ENCODE results near the gene EDIL3. TPM values are rescaled to one million over a fixed set of nuclear protein-coding genes. Genes with fewer than 3 reads are reported as not detected.

EDIL3 gene
- total and polyA plus RNA-seq, 2 of the 8 experiments (the other 6 are each of a cell fraction or from before 2014, with no cell fraction given): 14.7 to 47.2 TPM

DNA sequence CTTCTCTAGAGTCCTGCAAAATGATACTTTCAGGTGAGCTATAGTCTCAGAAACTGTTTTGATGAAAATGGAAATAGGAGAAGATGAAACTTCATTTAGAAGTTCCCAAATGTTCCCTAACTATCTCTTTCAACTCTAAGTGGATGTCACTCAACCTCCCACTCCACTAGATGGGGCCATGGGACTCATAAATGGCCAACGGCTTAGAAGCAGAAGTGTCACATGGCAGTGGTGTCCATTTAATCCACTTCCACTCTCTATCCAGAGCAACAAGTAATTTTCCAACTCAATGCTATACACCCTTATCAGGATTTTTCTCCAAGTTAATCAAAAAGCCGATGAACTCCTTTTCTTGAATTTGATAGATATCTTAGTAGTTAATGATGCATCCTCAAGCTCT lies 295.7 kb downstream of the EDIL3 start:
- Histone ChIP-seq H3K9ac (replicated peaks in 1 of 4; ENCODE audit: extremely low read depth in 1 of 4, low read depth in 3 of 4, low read length in 3 of 4) (no peak overlapping the region), H2BK120ac (replicated peaks; ENCODE audit: low read depth, low read length) (no peak overlapping the region), H4K20me1 (replicated peaks in 1 of 2; ENCODE audit: control insufficient read depth in 1 of 2, insufficient read depth in 2 of 2, low read length in 2 of 2) (no peaks in the 10 kb centered on the region), H3K4me1 (replicated peaks in 1 of 4; ENCODE audit: control insufficient read depth in 3 of 4, insufficient read depth in 4 of 4, low read length in 3 of 4) (no peaks in the 10 kb centered on the region), H4K8ac (ENCODE audit: extremely low read depth, insufficient read depth, low read length) (no peak overlapping the region), H3K27me3 (replicated peaks in 1 of 4; ENCODE audit: control insufficient read depth in 3 of 4, extremely low read depth in 1 of 4, insufficient read depth in 3 of 4, low read length in 3 of 4) (no peaks in the 10 kb centered on the region), H3K79me1 (ENCODE audit: low read depth, low read length) (no peaks in the 10 kb centered on the region), H3K27ac (ENCODE audit: low read depth, low read length) (no peak overlapping the region), H3K4me2 (ENCODE audit: insufficient read depth in 1 of 2, low read depth in 2 of 2, low read length in 2 of 2) (no peak overlapping the region), H3K14ac (ENCODE audit: insufficient read length) (no peak overlapping the region), H3K9me3 (ENCODE audit: insufficient read depth in 2 of 2, low read depth in 1 of 2, low read length in 1 of 2) (no peaks in the 10 kb centered on the region), H4K91ac (replicated peaks; ENCODE audit: insufficient read length, low read length) (no peak overlapping the region), H2AK5ac (ENCODE audit: low read depth, low read length) (no peak overlapping the region), H3K23me2 (ENCODE audit: low read depth, low read length) (no peaks in the 10 kb centered on the region), H3K18ac (ENCODE audit: extremely low read depth, low read length) (no peak overlapping the region), H3K36me3 (ENCODE audit: control insufficient read depth in 2 of 4, insufficient read depth in 4 of 4, low read length in 3 of 4) (no peaks in the 10 kb centered on the region; a peak in 1 of 8 replicates), H2BK5ac (ENCODE audit: low read depth, low read length) (no peak overlapping the region), H3K79me2 (ENCODE audit: control insufficient read depth in 1 of 2, insufficient read depth in 2 of 2, low read length in 2 of 2) (no peaks in the 10 kb centered on the region), H3K4ac (replicated peaks; ENCODE audit: insufficient read length, low read depth, low read length) (no peak overlapping the region), H2BK15ac (ENCODE audit: low read length) (no peak overlapping the region), H2AFZ (ENCODE audit: low read length) (no peak overlapping the region), H2BK20ac (ENCODE audit: low read length) (no peak overlapping the region), H2BK12ac (ENCODE audit: low read depth, low read length) (no peak overlapping the region), H3K4me3 (ENCODE audit: extremely low read depth in 1 of 4, insufficient read depth in 2 of 4, low read depth in 3 of 4, low read length in 4 of 4) (no peak overlapping the region), H4K5ac (ENCODE audit: insufficient read length, low read depth, low read length) (no peak overlapping the region), H3K23ac (ENCODE audit: insufficient read length) (no peak overlapping the region), H3K56ac (replicated peaks; ENCODE audit: insufficient read length, low read depth, low read length) (no peak overlapping the region)
- no peak for DNase-seq (ENCODE audit: low read depth in 1 of 2, low spot score in 2 of 2)
- WGBS, 2 experiments (ENCODE audit: extremely low coverage in 1 of 2, insufficient coverage in 1 of 2, insufficient read length in 1 of 2, insufficient replicate concordance in 2 of 2, low coverage in 1 of 2, low lambda C conversion rate in 2 of 2, missing lambda C conversion rate in 1 of 2): 87% methylated on average over 2 of the region's 2 CpGs; no CpG with 5 or more reads in 1 of the 2 experiments
- TF ChIP-seq RAD21 (IDR thresholded peaks at IDR 0.05 in 1 of 2, conservative IDR thresholded peaks at IDR 0.05 in 1 of 2; ENCODE audit: low read depth in 2 of 2, low read length in 2 of 2): peak; percentile 55 to 64
- TF ChIP-seq, protein P1, sequence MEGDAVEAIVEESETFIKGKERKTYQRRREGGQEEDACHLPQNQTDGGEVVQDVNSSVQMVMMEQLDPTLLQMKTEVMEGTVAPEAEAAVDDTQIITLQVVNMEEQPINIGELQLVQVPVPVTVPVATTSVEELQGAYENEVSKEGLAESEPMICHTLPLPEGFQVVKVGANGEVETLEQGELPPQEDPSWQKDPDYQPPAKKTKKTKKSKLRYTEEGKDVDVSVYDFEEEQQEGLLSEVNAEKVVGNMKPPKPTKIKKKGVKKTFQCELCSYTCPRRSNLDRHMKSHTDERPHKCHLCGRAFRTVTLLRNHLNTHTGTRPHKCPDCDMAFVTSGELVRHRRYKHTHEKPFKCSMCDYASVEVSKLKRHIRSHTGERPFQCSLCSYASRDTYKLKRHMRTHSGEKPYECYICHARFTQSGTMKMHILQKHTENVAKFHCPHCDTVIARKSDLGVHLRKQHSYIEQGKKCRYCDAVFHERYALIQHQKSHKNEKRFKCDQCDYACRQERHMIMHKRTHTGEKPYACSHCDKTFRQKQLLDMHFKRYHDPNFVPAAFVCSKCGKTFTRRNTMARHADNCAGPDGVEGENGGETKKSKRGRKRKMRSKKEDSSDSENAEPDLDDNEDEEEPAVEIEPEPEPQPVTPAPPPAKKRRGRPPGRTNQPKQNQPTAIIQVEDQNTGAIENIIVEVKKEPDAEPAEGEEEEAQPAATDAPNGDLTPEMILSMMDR (IDR thresholded peaks at IDR 0.05; ENCODE audit: control extremely low read depth in 1 of 3, insufficient read depth in 1 of 3, low read depth in 1 of 3, low read length in 3 of 3): peak in 1 of 3 experiments; percentile 37; a peak in 1 of 4 replicates
- 0 out of 4 replicates have a peak, but pooled peaks of 1 of the 2 experiments have one; percentile 42 for TF ChIP-seq HDAC2 (IDR thresholded peaks at IDR 0.05; ENCODE audit: borderline replicate concordance in 1 of 2, low read depth in 2 of 2, low read length in 2 of 2)
- TF ChIP-seq CBX8 (IDR thresholded peaks at IDR 0.05; ENCODE audit: borderline replicate concordance, low read depth, low read length): no peak
- FAIRE-seq: no peak
- ChIA-PET POLR2A (ENCODE audit: partially characterized antibody) (no interaction called here), CTCF (ENCODE audit: partially characterized antibody) (interaction anchor here (0.6 to 2.3 kb wide), 6 partner anchors 13 to 1032 kb away, joined by 3 to 10 read pairs (median 3); no protein-coding TSS in a partner anchor)

All from H1 (cell line).